NCI-H2196 (cell line): ENCODE measurements around the gene DENND1C.
"Not testable (repeated sequence)": the region's sequence is repeated elsewhere in the genome, so short reads cannot be mapped to it uniquely, and the experiment has no call there.

ENCODE experiments used
- DNase-seq: peaks from one replicate; lab custom pipeline; 2025; ENCODE audit not compliant: unreplicated experiment; lab: John Stamatoyannopoulos, UW

Gene DENND1C

GRCh38 chr19:6509118-6509971, 27.8 kb upstream of the DENND1C start:
- DNase-seq: no peak

- not testable (repeated sequence) for DNase-seq
These were observed 26.6 kb upstream of the DENND1C start for GRCh38 chr19:6508028-6508771.

DNA sequence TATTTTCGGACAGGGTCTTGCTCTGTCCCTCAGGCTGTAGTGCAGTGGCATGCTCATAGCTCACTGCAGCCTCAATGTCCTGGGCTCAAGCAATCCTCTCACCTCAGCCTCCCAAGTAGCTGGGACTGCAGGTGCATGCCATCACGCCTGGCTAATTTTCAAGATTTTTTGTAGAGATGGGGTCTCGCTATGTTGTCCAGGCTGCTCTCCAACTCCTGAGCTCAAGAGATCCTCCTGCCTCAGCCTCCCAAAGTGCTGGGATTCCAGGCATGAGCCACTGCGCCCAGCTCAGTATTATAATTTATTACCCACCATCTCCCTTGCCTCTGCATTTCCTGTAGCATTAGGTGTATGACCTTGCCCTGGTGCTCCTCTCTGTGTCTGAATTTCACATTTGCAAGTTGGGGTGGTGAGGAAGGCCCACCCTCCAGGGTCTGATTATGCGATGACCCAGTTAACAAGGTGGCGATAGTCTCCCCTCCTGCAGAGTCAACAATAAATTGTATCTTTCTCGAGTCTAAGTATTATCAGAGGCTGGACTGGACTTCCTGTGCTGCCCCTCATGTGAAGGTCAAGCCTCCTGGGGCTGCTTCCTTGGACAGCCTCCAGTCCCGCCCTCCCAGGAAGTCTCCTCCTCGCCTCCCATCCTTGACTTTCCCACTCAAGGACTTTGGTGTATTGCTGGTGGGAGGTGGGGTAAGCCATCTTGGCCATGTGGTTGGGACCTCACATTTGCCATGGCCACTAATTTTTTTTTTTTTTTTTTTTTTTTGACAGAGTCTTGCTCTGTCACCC, 22.0 kb upstream of the DENND1C start:
- no peak for DNase-seq

GRCh38 chr19:6501740-6502648, 20.4 kb upstream of the DENND1C start, which contains the start of gene TUBB4A:
TUBB4A (minus strand) TSS chr19:6502309; CDS start chr19:6502212, 97 bp downstream.
- no peak for DNase-seq

GRCh38 chr19:6500837-6501739, 19.5 kb upstream of the DENND1C start:
- DNase-seq: no peak

GRCh38 chr19:6499052-6499790, 17.6 kb upstream of the DENND1C start:
- no peak for DNase-seq

DNA sequence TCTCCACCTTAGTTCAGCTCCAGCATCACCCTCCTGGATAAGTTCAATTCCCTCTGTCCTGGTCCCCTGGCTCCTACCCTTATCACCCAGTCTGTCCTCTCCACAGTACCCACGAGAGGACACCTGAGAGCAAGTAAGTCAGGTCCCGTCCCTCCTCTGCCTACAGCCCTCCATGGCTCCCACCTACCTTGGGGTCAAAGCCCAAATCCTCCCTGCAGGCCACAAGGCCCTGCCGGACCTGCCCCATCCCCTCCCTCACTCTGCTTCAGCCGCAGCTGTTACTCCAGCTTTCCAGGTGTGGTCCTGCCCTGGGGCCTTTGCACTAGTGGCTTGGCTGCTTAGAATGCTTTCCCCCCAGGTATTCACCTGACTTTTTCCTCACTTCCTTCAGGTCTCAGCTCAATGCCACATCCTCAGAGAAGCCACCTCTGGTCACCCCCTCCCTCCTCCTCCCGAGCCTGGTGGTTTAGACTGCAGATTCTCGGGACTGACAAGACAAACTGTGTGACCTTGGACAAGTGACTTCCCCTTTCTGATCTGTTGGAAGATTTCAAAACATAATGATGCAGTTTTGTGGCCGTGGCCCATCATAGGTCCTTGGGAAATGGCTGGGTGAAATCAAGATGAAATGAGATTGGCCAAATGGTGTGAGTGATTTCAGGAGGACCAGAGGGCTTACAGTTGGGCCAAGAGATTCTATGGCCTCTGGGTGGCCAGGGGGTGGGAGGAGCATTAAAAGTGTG, 16.9 kb upstream of the DENND1C start:
- DNase-seq: no peak

DNA sequence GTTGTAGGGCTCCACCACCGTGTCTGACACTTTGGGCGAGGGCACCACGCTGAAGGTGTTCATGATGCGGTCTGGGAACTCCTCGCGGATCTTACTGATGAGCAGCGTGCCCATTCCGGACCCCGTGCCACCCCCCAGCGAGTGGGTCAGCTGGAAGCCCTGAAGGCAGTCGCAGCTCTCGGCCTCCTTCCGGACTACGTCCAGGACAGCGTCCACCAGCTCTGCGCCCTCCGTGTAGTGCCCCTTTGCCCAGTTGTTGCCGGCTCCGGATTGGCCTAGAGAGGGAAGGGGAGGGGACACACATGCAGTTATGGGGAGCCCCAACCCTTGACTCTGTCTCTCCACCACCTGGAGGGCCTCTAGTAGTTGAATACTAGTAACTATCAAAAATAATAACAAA, 14.4 kb upstream of the DENND1C start:
- DNase-seq: no peak

DNA sequence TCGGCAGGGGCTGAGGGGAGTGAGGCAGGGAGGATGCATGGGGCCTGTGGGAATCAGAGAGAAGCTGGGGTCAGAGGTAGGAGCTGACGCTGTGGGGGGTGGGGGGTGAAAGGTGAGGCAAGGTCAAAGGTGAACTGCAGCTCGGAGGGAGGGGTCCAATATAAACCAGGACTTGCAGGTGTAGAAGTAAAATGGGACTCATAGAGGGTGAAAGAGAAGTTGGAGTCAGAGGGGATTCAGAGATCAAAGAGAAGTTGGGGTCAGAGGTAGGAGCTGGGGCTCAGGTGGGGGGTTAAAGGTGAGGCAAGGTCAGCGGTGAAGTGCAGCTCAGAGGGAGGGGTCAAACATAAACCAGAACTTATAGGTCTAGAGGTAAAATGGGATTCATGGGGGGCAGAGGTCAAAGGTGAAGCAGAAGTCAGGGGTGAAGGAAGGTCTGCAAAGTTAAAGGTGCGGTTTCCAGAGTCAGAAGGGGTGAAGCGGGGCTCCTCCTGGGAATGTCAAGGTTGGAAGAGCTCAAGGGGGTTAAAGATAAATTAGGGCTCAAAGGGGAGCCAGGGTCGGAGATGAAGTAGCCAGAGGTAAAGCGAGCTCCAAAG, 12.9 kb upstream of the DENND1C start:
- no peak for DNase-seq

GRCh38 chr19:6491802-6492592, 10.4 kb upstream of the DENND1C start:
- no peak for DNase-seq

- DNase-seq: no peak
These were observed 8.5 kb upstream of the DENND1C start for GRCh38 chr19:6490134-6490533.

DNA sequence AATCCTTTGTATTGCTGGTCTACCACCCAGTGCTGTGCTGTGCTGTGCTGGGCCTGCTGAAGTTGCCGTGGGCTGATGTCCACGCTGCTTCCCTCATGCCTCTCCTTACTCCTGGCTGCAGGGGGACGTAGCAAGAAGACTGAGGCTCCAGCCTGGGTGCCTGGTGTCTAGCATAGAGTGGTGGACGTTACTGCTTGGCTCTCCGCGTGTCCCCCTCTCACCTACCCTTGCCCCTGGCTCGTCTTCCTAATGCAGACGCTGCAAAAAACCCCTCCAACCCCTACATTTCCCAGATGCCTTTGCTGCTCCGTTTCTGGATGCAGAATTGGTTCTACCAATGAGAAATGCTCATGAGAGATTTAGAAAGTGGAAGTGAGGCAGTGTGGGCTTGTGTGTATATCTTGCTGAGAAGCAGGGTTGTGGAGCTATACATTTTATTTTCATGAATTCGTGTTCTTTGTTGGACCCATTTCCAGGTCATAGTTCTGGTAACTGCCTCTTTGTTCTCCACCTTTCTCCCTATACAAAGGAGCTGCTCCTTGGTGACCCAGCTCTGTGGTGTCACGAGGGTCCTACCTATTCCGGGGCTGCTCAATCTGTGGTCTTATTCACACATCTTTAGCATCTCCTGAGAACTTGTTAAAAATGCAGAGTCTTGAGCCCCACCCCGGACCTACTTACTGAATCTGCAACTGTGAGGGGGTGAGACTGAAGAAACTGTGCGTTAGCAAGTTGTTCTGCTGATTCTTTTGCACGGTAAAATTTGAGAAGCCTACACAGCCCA, 7.9 kb upstream of the DENND1C start:
- no peak for DNase-seq

DNA sequence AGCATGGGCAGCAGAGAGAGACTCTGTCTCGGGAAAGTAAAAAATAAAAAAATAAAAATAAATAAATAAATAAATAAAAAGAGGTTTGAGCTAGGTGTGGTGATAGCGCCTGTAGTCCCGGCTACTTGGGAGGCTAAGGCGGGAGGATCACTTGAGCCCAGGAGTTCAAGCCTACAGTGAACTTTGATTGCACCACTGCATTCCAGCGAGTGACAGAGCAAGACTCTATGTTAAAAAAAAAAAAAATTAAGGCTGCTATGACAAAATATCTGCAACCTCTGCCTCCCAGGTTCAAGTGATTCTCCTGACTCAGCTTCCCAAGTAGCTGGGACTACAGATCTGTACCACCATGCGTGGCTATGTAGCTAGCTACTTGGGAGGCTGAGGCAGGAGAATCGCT, 3.2 kb upstream of the DENND1C start:
- no peak for DNase-seq

DNA sequence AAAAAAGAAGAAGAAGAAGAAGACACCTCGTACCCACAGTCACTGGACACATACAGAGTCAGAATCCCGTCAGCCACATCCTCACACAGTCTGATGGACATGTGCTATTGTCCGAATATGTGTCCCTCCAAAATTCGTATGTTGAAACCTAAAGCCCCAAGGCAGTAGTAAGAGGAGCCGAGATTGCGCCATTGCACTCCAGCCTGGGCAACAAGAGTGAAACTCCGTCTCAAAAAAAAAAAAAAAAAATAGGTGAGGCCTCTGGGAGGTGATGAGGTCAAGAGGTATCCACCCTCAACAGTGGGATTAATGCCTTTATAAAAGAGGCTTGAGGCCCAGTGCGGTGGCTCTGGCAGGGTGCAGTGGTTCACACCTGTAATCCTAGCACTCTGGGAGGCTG, 2.6 kb upstream of the DENND1C start:
- DNase-seq: no peak

DNA sequence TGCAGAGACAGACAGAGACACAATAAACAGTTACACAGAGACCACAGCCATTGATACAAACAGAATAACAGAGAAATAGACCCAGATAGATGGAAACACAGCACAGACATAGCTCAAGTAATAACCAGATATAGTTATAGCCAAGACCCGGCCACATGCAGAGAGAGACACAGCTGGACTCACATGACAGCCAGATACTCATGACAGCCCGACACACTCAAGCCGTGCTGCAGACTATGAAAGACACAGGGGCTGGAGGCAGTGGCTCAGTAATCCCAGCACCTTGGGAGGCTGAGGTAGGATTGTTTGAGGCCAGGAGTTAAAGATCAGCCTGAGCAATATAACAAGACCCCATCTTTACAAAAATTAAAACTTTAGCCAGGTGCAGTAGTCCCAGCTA, 1.6 kb upstream of the DENND1C start:
- no peak for DNase-seq

- no peak for DNase-seq
These were observed 728 bp upstream of the DENND1C start for GRCh38 chr19:6482343-6482686.
